MG63 (cell line): Measurements from ENCODE around the gene GDPD2. TPM values are rescaled to one million over a fixed set of nuclear protein-coding genes. Genes with fewer than 3 reads are reported as not detected.
"Not testable (repeated sequence)": the region's sequence is repeated elsewhere in the genome, so short reads cannot be mapped to it uniquely, and the experiment has no call there.

Source experiments
- DNase-seq: peaks from one replicate; pipeline ENCODE4 v3.0.0-alpha.2; 2020
- H3K27me3 ChIP-seq: fragments of 250-450 bp; sonication (Bioruptor Pico); 2 replicates; pipeline ENCODE4 v1.5.1; 2020; ENCODE audit warnings: mild to moderate bottlenecking, moderate library complexity
- H3K36me3 ChIP-seq: fragments of 250-450 bp; sonication (Bioruptor Pico); 2 replicates; pipeline ENCODE4 v1.5.1; 2020; ENCODE audit warnings: mild to moderate bottlenecking, moderate library complexity
- H3K4me3 ChIP-seq: fragments of 250-450 bp; sonication (Bioruptor Pico); 2 replicates; pipeline ENCODE4 v1.5.1; 2020; ENCODE audit warnings: mild to moderate bottlenecking, moderate library complexity
- H3K9me3 ChIP-seq: fragments of 250-450 bp; sonication (Bioruptor Pico); 2 replicates; pipeline ENCODE4 v1.5.1; 2020; ENCODE audit warnings: mild to moderate bottlenecking, moderate library complexity
- total RNA-seq: library from RNA; depleted of rRNA; stranded (reverse); fragments of >200 nt; shearing (Covaris generic); gene quantifications from 2 replicates; pipeline ENCODE4 v1.2.3, GENCODE V29; 2014; ENCODE audit warnings: low replicate concordance; rRNA removed

Gene GDPD2, protein sequence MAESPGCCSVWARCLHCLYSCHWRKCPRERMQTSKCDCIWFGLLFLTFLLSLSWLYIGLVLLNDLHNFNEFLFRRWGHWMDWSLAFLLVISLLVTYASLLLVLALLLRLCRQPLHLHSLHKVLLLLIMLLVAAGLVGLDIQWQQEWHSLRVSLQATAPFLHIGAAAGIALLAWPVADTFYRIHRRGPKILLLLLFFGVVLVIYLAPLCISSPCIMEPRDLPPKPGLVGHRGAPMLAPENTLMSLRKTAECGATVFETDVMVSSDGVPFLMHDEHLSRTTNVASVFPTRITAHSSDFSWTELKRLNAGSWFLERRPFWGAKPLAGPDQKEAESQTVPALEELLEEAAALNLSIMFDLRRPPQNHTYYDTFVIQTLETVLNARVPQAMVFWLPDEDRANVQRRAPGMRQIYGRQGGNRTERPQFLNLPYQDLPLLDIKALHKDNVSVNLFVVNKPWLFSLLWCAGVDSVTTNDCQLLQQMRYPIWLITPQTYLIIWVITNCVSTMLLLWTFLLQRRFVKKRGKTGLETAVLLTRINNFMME
- total RNA-seq: 0.43 TPM in 1 of 2 replicates, not detected in the other

DNA sequence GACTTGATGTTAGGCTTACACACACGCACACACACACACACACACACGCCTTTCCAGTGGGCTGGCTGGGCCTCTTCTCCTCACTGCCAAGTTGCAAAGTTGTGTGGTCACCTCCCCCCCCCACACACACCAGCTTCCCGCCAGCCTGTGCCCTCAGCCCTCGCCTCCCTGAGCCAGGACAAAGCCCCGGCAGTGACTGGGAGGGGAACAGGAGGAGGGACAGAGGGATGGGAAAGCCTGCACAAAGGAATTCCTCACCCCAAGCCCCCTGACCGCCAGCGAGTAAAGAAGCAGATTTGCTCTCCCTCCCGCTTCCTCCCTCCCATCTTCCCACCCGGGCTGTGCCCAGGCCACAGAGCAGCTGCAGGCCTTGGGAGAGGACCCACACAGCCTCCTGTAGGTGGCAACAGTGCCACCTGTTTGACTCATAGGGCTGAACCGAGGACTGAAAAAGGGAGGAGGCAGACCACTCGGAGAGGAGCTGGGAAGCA, at the start of gene GDPD2:
TSS of gene GDPD2 (plus strand) at position 464 of the 491 bp plus-strand sequence. CDS start 1,671 bp downstream, outside the sequence.
- Histone ChIP-seq H3K4me3 (no peak within 1 kb of the TSS), H3K36me3 (no peaks in the 10 kb centered on the region; the same call in none of the 2 replicates), H3K9me3 (no peaks in the 10 kb centered on the region), H3K27me3 (no peaks in the 10 kb centered on the region)
- DNase-seq: no peak

DNA sequence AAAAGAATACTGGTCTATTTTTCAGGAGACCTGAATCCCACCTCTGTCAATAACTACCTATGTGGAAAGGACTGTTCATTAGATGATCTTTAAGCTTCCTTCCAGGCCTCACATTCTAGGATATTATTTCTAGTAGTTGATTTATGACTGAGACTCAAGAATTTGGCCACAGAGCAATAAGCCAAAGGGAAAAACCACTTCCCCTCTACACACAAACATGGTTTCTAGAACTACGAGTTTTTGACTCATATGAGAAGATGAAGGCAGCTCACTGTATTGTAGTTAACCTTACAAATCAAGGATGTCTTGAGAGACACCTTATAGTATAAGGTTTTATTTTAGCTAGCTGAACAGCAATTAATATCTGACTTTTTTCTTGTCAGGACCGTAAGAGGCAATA, 36.9 kb upstream of the GDPD2 start:
- H3K36me3 ChIP-seq: peaks cover 6% of the 10 kb centered on the region; the same call in 1 of the 2 replicates
- no peak overlapping the region for H3K4me3 ChIP-seq
- no peaks in the 10 kb centered on the region for H3K27me3 ChIP-seq
- H3K9me3 ChIP-seq: no peaks in the 10 kb centered on the region
- no peak for DNase-seq

DNA sequence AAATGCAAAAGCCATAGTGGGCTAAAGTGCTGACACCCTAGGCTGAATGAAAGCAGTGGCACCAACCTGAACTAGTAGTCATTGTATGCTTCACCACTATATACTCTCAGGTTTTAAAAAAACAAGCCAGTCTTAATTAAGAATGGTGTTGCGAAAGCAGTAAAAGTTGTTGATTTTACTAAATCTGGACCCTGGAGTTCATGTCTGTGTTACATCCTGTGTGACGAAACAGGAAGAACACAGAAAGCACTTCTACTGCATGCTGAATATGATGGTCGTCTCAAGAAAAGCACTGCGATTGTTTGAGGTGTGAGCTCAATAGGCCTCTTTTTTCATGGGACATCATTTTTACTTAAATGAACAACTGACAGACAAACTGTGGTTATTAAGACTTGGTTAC, 24.2 kb upstream of the GDPD2 start:
- DNase-seq: no peak
- H3K36me3 ChIP-seq: peaks cover 8% of the 10 kb centered on the region

DNA sequence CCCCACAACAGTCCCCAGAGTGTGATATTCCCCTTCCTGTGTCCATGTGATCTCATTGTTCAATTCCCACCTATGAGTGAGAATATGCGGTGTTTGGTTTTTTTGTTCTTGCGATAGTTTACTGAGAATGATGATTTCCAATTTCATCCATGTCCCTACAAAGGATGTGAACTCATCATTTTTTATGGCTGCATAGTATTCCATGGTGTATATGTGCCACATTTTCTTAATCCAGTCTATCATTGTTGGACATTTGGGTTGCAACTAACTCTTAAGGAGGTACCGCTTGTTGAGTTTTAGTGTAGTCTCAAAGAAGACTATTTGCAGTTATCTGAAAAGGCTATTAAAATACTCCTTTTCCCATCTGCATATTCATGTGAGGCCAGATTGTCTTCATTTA, 22.9 kb upstream of the GDPD2 start:
- not testable (repeated sequence) for H3K36me3 ChIP-seq, H3K9me3 ChIP-seq, H3K27me3 ChIP-seq, H3K4me3 ChIP-seq, DNase-seq

More for the DNA sequence above, 24.2 kb upstream of the GDPD2 start:
- H3K4me3 ChIP-seq: no peak overlapping the region
- no peaks in the 10 kb centered on the region for H3K27me3 ChIP-seq
- H3K9me3 ChIP-seq: no peaks in the 10 kb centered on the region

DNA sequence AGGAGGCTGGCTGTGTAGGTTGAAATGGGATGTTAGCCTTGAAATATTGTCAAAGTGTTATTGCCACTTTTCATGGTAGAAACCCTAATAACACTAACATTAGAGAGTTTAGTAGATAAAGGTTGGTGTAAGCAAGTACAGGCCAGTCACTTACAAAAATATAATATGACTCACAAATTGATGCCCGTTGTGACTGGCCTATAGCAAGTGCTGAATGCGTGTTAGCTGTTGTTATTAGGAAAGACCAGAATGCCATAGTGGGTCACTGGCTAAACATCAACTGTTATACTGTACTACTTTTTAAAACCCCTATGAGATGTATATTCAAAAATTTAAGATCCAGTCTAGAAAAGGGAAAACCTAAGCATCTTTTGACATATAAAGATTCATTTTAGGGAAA, 20.4 kb upstream of the GDPD2 start:
- H3K4me3 ChIP-seq: no peak overlapping the region
- H3K9me3 ChIP-seq: no peaks in the 10 kb centered on the region
- H3K27me3 ChIP-seq: no peaks in the 10 kb centered on the region
- H3K36me3 ChIP-seq: no peaks in the 10 kb centered on the region; the same call in none of the 2 replicates
- no peak for DNase-seq

DNA sequence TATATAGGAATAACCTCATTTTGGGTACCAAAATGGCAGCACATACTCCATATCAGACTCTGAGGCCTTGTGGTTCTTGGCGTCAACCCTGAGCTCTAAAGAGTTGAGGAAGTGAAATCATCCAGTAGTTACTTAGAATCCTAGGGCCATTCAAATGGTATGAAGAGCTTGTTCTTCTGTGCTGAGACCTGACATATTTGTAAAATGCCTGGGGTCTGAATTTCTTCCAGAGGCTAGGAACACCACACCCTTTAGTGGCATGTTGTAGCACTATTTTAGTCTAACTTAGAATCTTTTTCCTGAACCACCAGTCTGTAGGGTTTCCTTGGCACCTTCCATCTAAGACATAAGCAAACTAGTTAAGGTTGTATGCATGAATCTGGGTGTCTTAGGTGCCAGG, 18.1 kb upstream of the GDPD2 start:
- Histone ChIP-seq H3K4me3 (no peak overlapping the region), H3K9me3 (no peaks in the 10 kb centered on the region), H3K27me3 (no peaks in the 10 kb centered on the region), H3K36me3 (peaks cover 4% of the 10 kb centered on the region)
- no peak for DNase-seq

DNA sequence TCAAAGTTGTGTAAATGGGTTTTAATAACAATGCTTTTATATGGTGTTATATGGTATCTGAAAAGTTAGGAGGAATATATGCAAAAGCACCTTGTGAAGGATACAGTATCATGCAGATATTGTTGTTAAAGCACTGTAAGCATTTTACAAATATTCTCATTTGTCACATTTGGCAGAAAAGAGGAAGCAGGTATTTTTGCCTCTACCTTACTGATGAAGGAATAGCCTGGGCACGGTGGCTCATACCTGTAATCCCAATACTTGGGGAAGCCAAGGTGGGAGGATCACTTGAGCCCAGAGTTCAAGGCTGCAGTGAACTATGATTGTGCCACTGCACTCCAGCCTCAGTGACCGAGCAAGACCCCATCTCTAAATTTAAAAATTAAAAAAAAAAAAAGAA, 12.2 kb upstream of the GDPD2 start:
- Histone ChIP-seq H3K9me3 (no peaks in the 10 kb centered on the region), H3K27me3 (no peaks in the 10 kb centered on the region), H3K4me3 (no peak overlapping the region), H3K36me3 (peaks cover 4% of the 10 kb centered on the region; the same call in 1 of the 2 replicates)
- no peak for DNase-seq

DNA sequence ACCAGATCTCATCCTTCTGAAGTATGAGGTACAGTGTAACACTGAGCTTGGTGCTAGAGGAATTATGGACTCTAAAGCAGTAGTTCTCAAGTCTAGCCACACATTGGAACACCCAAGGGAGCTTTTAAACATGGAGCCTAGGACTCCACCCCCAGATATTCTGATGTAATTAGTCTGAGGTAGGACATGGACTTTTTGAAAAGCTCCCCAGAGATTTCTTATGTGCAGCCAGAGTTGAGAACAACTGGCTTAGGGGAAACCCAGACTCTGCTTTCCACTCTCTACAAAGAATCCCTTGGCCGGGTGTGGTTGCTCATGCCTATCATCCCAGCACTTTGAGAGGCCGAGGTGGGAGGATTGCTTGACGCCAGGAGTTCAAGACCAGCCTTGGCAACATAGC, 11.6 kb upstream of the GDPD2 start:
- no peak overlapping the region for H3K4me3 ChIP-seq
- no peaks in the 10 kb centered on the region for H3K27me3 ChIP-seq
- H3K9me3 ChIP-seq: no peaks in the 10 kb centered on the region
- DNase-seq: no peak
- peaks cover 4% of the 10 kb centered on the region; the same call in 1 of the 2 replicates for H3K36me3 ChIP-seq

DNA sequence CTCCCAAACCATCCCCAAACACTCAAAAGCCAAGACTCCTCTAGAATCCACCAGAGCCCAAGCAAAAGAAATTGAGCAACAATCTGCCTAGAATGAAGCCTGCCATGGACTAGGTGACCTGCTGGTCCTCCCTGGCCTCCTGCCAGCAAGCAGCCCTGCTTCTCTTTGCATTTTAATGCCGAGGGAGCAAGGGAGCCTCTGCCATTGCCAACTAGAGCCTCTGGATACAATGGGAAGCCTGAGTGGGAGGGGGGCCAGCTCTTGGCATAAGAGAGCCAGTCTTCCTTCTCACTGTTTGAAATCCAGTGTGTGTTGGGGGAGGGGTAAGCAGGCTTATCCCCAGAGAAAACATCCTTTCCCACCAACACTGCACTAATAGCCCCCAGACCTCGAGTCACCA, 1.5 kb upstream of the GDPD2 start:
- Histone ChIP-seq H3K27me3 (no peaks in the 10 kb centered on the region), H3K9me3 (no peaks in the 10 kb centered on the region), H3K36me3 (no peaks in the 10 kb centered on the region; the same call in none of the 2 replicates), H3K4me3 (no peak overlapping the region)
- DNase-seq: no peak

DNA sequence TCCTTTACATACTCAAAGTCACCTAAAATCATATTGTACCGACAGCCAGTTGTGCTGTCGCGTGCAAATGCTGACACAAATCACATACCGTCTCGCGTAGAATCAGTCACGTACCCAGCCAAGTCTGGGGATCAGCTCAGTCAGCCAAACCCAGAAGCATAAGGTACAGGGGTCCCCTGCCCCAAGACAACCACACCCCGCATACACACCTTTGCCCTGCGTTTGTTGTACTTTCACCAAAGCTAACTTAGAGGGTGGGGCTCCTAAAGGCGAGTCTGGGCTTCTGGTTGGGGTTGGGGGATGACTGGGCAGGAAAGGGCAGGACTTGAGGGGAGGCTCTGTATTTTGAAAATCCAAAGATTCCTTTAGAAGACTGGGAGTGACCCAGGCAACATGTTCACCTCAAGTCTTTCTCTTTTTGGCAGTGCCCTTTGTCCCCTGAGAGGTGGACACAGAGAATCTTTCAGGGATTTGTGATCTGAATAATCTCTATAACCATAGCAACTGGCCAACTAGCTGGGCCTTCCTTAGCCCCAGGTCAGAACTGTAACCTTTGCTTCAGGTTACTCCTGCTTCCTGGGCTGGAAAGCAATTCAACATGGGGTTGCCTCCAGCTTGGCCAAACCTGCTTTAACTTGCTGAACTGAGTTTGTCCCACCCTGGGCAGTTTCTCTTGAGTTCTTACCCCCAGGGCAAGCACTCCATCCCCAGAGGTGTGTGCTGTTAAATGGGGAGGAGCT, 992 bp downstream of the GDPD2 start:
- Histone ChIP-seq H3K27me3 (no peaks in the 10 kb centered on the region), H3K4me3 (no peak overlapping the region), H3K9me3 (no peaks in the 10 kb centered on the region), H3K36me3 (no peaks in the 10 kb centered on the region; the same call in none of the 2 replicates)
- no peak for DNase-seq

DNA sequence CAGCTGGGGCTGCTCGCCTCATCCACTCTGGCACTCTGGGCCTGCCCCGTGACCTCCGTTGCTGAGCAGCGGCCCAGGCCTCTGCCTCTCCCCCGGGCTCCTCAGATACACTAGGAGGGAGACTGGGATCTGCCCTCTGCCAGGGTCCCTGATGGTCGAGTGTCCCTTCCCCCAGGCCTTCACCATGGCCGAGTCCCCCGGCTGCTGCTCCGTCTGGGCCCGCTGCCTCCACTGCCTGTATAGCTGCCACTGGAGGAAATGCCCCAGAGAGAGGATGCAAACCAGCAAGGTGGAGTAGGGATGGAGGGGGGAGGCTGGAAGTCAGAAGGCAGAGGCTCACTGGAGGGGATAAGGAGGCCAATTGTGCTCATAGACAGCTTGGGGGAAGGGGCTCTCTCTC, 1.7 kb downstream of the GDPD2 start:
- H3K27me3 ChIP-seq: no peaks in the 10 kb centered on the region
- no peaks in the 10 kb centered on the region for H3K9me3 ChIP-seq
- H3K36me3 ChIP-seq: no peaks in the 10 kb centered on the region; the same call in none of the 2 replicates
- DNase-seq: no peak
- H3K4me3 ChIP-seq: no peak overlapping the region

DNA sequence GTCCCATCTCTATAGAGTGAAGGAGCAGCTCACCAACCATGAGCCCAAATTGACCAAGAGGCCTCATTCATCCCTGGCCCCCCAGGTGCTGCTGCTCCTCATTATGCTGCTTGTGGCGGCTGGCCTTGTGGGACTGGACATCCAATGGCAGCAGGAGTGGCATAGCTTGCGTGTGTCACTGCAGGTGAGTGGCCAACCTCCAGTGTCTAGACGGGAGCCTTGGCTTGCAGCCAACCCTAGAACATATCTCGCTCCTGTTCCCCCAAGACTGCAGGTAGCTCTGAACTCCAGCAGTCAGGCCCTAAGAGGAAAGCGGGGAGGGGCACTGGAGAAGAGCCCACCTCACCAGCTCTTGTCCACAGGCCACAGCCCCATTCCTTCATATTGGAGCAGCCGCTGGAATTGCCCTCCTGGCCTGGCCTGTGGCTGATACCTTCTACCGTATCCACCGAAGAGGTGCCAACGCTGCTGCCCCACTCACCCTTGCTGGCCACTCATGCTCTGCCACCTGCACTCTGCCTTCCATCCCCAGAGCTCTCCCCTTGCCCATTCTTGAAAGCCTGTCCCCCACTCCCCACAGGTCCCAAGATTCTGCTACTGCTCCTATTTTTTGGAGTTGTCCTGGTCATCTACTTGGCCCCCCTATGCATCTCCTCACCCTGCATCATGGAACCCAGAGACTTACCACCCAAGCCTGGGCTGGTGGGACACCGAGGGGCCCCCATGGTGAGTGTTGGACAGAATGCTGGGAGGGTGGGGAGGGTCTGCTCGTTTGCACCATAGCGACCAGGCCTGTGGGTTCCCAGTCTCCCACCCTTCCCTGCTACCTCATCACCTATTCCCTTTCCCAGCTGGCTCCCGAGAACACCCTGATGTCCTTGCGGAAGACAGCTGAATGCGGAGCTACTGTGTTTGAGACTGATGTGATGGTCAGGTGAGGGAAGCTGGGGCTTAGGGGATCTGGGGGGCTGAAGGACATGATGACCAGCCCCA, 3.5 kb downstream of the GDPD2 start:
- no peaks in the 10 kb centered on the region for H3K27me3 ChIP-seq
- H3K9me3 ChIP-seq: no peaks in the 10 kb centered on the region
- H3K4me3 ChIP-seq: no peak overlapping the region
- DNase-seq: no peak
- no peaks in the 10 kb centered on the region for H3K36me3 ChIP-seq

DNA sequence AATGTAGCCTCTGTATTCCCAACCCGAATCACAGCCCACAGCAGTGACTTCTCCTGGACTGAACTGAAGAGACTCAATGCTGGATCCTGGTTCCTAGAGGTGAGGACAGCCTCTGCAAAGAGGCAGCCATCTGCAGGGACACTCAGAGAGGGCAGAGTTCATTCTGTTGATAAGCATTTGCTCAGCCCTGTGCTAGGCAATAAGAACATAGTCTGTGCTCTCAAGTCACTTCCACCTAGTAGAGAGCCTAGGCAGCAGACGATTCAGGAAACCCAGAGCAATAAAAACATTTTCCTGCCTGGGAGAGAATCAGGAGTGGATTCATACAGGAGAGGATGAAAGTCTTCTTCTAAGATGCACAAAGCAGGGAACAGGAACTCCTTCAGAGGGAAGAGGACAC, 4.3 kb downstream of the GDPD2 start:
- Histone ChIP-seq H3K4me3 (no peak overlapping the region), H3K27me3 (no peaks in the 10 kb centered on the region), H3K9me3 (no peaks in the 10 kb centered on the region), H3K36me3 (no peaks in the 10 kb centered on the region)
- DNase-seq: no peak

DNA sequence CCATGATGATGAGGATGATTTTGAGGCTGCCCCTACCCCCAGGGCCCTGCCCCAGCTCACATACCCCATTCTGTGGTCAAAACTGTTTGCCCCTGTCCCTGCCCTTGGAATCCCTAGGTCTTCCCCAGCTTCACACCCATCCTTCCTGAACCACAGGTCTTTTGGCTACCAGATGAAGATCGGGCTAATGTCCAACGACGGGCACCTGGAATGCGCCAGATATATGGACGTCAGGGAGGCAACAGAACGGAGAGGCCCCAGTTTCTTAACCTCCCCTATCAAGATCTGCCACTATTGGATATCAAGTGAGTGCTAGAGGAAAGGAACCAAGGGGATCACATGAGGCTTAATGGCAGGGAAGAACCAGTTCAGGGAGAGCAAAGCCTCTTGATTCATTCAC, 6.6 kb downstream of the GDPD2 start:
- no peaks in the 10 kb centered on the region for H3K36me3 ChIP-seq

DNA sequence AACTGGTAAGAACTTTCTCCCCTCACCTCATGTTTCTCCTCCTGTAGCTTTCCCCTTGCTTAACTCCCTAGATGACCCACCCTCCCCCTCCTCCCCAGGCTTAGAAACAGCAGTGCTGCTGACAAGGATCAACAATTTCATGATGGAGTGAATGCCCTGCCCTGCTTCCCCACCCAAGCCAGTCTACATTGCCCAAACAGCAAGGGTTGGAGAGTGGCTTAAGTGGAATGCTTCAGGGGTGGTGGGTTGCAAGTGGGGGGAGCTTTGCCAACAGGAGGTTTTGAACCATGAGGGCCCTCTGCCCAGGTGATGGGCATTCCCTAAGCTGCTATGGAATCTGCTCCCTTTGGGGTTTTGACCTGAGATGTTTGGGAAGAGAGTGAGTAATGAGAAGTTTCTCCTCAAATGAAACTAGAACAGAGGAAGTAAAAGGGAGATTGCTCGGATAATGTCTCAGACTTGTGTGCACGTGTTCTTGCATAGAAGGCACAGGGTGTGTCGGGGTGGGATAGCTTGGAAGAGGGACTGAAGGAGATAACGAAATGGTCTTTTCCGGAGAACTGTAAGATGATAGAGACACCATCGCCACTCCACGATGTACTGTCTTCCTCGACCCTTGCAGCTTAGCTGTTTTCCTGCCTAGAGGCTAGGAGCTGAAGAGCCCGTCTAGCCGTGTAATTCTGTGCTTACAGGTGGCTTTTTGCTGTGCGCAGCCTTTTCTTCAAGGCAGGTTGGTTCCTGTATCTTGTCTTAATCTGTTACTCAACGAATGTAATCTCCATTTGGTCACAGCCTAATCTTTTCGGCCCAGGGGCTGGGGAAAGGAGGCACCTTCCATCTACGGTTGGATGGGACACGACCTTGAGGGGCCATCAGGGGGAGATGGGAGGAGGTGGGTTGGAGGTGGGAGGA, 10.1 kb downstream of the GDPD2 start:
- no peak for DNase-seq
- H3K4me3 ChIP-seq: peak overlapping the region; percentile 60
- no peaks in the 10 kb centered on the region for H3K27me3 ChIP-seq

More for the DNA sequence above, 6.6 kb downstream of the GDPD2 start:
- Histone ChIP-seq H3K9me3 (no peaks in the 10 kb centered on the region), H3K4me3 (no peak overlapping the region), H3K27me3 (no peaks in the 10 kb centered on the region)
- DNase-seq: no peak

More for the DNA sequence above, 10.1 kb downstream of the GDPD2 start:
- H3K36me3 ChIP-seq: no peaks in the 10 kb centered on the region
- no peaks in the 10 kb centered on the region for H3K9me3 ChIP-seq
